EL (cell line): ENCODE data around the gene KCND3.

Experiments
- DNase-seq: peaks from one replicate; pipeline ENCODE4 v3.0.0-alpha.2; 2016

The KCND3 gene

DNA sequence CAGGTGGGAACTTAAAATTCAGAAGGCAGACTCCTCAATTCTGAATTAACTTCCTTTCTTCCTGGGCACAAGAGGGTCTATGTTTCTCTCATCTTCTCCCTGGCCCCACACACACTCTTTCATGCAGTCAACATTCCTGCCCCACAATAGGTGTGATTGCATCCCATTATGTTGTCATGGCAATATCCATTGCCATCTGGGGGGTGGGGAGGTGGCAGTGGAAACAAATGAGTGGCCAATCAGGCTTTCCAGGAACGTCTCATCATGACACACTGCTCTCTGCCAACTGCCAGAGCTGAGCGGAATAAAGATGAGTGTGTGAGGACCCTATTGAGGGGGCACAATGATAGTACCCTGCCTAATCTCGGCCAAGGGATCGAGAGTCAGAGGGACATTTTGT lies 80.4 kb downstream of the KCND3 start:
- DNase-seq, result no peak

DNA sequence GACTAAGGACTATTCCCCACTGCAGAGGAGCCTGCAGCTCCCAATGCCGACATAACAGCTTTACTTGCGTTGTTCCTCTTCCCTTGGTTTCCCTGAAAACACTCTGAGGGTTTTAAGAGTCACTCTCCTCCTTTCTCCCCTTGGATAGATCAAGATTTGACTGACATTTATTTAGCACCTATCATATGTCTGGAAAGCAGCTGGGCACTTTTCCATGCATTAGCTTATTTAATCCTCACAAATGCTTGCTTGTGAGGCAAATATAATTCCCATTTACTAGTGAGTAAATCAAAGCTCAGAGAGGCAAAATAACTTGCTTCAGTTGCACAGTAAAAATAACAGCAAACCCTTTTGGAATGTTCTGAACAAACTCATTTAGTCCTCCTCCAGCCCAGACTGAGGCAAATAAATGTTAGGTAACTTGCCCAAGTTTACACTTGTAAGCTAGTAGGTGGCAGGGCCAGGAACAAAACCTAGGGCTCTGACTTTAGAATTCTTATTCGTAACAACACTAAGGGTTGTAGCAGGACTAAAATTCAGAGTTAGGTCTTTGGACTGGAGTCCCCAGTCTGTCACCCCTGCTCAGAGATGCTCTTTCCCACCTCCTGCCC lies 81.4 kb downstream of the KCND3 start:
- DNase-seq, result no peak

DNA sequence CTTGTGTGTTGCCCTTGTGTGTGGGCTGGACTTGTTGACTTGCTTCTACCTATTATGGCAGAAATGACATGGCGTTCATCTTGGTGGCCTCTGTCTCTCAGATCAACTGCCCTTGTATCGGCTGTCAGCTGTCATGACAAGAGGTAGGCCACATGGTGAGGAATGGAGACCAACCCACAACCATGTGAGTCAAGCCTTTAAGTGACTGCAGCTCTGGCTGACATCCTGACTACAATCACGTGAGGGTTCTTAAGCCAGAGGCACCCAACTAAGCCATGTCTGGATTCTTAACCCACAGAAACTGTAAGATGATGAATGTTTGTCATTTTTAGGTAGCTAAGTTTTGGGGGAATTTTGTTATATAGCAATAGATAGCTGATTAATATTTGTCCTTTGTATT lies 82.1 kb downstream of the KCND3 start:
- DNase-seq, result no peak

DNA sequence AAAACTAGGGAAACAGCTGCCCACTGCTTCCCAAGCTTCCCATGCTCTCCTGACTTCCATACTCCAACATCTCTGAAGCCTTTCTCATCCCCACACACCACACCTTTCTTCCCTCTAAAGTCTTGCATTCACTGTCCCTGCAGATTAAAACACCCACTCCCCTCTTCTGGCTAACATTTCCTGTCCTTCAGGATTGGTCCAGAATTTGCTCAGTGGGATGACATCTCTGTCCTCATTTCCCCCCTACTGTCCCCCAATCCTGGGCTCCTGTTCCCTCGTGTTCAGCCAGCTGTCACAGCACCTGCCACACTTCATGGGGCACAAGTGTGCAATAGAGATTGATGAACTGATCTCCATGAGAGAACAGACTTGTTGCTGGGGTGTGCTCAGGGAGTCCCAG lies 82.7 kb downstream of the KCND3 start:
- DNase-seq, result no peak

DNA sequence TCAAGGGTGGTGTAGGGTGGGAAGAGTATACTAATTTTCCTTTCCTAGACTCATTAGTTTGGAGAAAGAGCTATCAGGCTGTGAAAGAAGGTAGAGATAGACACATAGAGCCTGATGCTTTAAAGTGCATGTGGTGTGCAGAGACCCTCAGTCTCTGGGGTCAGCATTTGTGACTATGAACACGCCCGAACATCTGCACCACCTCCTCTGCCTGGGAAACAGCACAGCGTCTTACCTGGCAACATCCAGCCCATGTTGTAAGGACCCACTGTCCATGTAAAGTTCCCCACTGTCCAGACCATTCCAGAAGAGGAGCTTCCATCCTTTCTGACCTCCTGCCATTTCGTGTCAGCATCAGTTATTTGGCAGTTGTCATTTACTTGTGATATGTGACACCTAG lies 83.4 kb downstream of the KCND3 start:
- DNase-seq, result no peak

DNA sequence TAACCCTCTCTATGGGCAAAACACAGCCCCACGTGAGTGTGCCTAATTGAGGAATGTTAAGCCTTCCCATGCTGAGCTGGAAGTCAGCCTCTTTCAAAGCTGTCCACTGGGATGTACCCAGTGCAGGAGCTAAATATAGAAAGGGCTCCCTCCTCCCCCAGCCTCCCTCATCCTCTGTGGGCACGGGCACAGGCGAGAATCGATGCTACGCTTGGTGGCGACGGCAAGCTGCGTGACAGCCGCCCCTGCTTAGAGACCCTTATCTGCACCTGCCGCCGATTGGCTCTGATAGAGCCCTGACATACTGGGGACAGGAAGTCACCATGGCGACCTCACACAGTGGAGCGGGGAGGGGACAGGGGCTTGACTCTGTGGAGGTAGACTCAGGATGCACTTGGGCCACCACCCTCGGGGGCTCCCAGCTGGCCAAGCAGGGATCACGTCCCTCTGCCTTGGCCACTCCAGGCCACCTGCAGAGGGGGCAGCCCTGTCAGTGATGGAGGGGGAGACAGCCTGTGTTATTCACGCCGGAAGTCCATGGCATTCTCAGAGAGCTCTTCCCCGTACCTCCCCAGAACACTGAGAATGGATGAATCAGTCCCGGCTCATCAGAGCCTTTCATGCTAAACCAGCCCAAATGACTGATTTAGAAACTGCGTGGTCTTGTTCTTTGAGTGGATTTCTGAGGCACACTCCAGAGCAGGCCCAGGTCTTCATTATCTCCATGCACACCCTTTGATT lies 84.8 kb downstream of the KCND3 start:
- DNase-seq, result no peak

DNA sequence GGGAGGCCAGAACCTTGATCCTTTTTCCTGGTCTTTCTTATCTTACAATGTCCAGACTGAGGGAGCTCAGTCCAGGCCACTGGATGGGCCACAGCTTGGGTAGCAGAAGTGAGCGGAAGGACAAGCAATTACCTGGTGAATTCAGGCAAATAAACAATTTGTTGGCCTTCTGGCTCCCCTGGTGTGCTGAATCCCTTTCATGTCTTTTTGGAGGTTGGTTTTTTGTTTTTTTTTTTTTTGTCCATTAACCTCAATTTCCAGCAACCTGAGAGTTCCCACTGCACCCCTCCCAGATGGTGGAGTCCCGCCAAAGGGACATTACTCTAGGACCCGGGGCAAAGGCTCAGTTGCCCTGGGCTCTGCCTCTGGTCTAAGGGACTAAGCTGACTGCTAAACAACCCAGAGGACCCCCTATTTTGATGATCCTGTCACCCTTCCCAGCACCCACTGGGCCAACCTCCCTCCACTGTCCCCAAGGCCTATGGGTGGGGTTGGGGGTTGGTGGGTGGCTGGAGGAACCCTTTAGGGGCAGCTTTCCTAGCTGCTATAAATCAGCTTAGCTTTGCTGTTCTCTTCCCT lies 85.5 kb downstream of the KCND3 start:
- no peak for DNase-seq

DNA sequence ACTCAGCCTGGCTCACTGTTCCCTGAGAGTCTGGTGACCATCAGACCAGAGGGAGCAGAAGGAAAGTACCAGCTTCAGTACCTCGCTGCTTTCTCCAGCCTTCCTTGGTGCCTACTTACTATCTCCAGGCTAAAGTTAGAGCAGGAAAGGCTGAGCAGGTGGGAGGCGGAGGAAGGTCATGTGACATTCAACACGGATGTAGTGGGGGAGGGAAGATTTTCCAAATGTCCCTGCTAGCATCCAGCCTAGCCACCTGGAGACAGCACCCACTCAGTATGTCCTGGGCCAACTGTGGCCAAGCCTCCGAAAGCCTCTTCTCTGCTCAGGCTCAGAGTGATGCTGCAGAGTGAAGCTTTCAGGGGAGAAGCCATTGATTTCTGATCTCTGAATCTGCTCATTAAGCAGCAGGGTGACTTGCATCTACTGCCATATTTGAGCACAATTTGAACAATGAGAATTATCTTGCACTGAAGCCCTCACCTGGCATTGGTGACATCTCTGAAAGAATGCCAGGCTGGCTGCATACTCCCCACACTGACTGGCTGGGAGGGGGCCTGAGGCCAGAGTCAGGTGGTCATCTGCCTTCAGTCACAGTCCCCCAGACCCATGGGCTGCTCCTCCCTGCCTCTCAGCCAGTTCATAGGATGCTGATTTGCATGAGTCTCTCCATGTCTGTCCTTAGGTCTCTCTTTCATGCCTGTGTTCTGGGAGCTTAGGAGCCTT lies 86.2 kb downstream of the KCND3 start:
- DNase-seq, result no peak

DNA sequence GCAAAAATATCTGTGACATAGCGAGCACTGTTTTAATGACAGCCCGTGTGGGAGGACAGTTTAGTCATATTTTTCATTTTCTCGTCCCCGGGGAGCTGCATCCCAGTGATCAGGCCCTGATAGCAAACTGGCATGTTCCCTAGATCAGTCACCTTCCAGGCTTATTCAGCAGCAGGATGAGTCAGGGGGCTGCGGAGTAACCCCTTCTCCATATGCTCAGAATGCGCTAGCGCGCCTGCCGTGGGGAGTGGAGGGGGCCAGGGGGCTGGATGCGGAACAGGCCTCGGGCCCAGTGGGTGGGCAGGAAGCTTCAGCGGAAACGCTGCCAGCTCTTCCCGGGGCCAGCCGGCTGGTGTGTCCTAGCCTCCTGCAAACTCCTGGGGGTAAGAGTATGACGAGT lies 94.0 kb downstream of the KCND3 start:
- peak; percentile 20 for DNase-seq

DNA sequence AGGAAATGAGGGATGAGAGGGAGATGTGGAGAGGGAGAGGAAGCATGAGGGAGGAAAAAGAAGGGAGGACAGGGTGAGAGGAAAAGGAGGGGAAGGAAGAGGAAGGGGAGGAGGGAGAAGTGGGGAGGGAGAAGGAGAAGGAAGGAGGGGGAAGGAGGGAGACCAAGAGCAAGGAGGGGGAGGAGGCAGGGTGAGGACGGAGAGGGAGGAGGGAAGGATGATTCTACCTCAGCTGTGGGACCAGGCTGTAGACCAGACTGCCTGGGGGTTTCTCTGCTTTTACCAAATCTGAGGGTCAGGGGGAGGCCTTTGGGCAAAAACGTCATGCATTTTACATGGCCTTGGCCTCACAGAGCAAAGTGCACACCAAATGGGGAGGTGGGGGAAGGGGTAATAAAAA lies 94.5 kb downstream of the KCND3 start:
- DNase-seq, result no peak

DNA sequence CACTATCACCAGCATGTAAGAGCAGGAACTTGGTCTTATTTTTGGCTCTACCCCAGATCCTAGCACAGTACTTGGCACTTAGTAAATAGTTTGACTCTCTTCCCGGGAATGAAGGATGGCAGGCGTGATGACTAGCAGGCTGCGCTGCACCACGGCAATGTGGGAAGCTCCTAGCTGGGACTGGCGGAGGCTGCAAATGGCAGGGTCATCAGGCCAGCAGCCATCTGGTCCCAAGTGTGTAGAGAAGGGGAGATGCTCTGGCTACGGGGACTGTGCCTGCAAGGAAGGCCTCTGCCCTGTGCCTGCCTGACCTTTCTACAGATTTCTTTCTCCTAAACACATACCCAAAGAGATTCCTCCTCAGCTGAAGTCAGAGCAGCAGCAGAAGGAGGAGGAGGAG lies 95.0 kb downstream of the KCND3 start:
- DNase-seq, result no peak

DNA sequence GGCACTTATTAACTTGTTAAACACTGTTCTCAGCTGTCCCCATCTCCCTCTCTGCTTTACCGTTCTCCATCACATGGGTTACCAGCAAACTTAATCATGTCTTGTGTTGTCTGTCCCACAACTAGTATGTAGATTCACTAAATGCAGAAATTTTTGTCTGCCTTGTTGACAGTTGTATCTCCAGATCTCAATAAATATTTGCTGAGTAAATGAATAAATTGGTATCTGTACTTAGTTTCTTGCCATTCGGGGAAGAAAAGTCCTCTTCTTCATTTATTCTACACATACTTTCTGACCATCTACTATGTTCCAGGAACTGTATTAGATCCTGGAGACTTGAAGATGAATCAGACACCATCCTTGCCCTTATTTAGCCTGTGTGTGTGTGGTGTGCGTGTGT lies 97.9 kb downstream of the KCND3 start:
- no peak for DNase-seq

DNA sequence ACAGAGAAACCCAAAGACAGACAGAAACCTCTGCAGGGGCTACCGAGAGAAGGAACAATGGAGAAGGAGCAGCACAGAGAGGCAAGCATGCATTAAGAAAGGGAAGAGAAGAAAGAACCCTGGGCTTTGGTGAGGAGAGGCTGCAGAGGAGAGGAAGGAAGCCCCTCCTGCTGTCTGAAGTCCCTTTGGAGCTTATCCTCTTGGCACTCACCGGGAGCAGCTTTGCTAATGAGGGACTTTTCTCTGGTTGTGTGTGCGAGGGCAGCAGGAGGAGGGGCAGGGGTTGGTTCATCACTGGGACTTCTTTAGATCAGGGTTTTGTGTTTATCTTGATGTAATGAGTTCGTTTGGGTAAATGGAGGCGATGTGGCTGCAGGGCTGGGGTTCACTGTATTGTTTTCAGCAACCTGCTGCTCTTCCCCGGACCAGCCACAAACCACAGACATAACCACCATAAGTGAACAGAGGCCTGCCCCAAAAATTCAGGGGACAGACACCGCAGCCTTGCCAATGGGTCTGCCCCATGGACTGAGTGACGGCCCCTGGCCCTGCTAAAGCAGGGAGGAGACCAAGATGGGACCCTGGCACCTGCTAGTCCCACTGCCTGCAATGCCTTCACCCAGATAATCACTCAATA lies 100.6 kb downstream of the KCND3 start:
- DNase-seq, result no peak

DNA sequence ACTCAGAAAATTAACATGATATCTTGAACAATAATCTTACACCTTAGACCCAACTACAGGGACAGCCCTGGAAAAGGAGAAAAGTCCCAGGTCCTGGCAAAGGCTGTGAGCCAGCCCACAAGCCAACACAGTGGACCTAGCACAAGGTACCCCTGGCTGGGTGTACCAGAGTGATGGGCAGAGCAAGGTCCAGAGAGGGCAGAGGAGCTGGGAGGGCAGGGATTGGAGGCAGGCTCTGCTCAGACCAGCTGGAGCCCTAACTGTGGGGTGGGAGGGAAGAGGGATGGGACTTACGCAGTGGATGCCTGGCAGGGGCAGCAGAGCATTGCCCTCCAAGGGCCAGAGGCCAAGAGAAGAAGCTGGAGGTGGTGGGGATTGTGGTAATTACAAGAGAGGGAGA lies 101.6 kb downstream of the KCND3 start:
- no peak for DNase-seq

DNA sequence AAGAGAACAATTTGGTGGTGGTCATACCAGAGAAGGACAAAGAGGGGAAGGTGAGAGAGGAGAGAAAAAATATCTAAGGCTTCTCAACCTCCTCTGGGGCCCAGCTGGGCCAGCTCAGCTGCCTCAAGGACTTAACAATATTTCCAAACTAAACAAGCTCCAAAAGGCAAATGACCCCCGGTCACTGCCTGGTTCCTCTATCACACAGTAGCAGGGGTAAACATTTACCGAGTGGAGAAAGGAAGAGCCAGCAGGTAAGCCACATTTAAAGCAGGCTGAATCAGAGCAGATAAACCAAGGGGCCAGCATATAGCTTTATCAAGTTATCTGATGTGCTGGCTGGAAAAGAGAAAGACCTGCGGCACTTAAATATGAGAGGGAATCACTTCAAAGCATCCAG lies 102.1 kb downstream of the KCND3 start:
- DNase-seq, result no peak

DNA sequence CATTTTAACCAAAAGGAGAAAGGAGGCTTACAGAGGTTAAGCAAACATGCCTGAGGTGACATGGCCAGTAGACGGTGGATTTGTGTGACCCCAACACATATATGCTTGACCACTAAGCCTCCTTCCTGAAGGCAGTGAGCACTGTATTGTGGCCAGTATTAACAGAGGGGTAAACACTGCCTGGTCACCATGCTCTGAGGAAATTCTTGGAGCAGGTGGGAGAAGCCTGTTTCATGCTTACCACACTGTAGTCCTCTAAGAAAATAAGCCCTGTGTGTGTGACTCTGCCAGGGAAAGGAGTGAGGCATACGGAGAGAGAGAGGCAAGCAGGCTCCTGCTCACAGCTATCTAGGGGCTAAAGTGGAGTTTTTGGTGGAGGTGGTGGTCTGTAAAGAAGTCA lies 102.7 kb downstream of the KCND3 start:
- no peak for DNase-seq

DNA sequence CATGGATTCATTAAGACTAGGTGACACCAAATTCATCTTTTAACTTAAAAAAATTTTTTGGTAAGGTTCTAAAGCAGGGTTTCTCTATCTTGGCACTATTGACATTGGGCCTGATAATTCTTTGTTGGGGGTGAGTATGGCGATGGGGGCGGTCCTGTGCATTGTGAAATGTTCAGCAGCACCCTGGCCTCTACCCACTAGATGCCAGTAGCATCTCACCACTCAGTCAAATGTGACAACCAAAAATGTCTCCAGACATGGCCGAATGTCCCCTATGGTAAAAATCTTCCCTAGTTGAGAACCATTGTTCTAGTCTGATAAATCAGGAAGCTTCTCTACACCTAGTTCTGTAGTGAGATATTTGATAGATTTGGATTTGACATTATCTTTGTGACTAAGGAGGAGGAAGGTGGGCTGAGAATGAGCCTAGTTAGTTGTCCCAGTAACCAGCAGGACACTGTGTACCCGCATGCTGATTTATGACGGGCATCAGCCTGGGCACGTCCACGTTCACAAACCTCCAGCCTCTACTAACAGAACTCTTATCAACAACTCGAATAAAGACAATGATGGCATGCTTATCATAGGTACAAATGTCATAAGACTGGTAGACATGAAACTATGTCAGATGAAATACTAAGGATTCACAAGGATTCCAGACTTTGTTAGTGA lies 104.6 kb downstream of the KCND3 start:
- DNase-seq, result no peak

DNA sequence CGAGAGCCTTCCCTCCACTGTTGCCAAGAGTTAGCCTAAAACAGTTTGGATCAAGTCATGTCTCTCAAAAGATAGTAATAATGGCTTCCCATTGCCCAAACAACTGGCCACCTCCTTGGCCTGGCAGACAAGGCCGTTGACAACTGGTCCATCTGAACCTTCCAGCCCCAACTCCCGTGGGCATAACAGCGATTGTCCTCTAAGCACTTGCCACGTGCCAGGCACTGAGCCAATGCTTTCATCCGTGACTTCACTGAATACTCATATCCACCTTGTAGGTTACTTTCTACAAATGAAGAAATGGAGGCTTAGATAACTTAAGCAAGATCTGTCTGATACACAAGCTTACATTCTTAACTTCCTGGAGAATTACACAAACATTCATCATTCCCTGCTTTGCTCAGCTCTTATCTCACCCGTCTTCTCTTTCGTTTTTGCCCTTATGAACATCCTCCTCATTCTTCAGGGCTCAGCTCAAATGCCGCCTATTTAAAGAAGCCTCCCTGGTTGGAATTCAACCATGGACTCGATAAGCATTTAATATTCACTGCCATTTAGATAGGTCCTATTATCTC lies 106.4 kb downstream of the KCND3 start:
- no peak for DNase-seq

DNA sequence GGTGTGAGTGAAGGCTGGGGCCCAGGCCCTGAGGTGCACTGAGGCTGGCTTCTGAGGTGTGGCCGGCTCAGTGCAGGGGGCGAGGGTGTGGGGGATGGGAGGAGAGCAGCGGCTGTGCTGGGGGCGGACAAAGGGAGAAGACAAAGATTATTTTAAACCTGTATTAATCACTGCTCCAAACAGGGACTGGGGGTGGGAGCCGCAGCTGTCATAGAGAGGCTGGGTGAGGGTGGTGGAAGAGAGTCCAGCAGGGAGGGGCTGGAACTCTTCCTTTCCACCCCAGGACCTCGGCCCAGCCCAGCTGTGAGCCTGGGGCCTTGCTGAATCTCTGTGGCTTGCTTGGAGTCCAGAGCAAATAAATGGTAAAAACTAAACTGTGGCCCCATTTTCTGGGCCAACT lies 106.9 kb downstream of the KCND3 start:
- no peak for DNase-seq

DNA sequence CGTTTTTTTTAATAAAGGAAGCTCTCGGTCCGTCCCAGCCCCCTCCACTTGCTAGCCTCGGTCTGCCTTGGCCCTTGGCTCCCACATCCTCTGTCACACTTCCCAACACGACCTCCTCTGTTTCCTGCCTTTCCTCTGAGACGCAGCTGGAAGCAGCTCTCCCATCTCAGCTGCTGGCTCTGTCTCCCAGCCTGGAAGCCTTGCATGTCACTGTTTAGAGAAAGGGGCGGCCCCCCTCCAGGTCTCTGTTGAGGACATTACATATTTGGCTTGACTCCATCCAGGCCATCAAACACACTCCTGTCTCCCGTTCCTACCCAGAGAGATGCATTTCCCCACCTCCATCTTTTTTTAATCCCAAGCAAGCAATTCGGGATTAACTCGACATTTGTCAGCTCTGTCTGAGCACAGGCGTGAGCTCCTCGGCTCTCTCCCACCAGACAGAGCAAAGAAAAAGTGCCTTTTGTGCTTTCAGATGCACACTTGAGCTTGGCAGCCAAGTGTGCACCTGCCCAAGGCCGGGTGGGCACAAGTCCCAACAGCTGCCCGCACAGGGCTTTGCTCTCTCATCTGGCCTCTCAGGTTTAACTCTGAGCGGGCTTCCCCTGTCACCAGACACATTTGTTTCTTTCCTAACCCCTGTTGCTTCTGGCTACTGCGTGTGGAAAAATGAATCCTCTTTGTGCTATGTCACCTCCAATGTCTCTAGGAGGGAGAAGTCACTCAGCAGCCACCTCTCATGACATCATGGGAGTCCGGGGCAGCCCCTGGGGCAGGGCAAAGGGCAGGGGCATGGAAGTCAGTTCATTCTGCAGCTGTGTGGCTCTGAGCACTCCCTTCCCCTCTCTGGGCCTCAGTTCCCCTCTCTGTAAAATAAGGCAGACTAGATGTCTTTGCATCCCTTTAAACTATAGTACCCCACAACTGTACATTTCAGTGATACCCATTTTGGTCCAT lies 108.3 kb downstream of the KCND3 start:
- no peak for DNase-seq

DNA sequence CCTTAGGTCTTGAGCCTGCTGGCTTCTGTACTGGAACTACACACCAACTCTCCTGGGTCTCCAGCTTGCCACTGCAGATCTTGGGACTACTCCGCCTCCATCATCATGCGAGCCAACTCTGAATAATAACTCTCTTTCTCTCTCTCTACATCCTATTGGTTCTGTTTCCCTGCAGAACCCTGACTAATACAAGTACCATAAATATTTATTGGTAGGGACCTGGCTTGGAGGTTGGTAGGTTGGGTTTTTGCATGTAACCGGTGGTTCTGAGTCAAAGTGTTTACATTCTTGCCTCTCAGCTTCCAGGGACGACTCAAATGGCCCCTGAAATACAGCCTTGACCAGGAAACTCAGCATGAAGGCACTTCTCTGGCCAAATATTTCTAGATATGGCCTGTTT lies 110.4 kb downstream of the KCND3 start:
- no peak for DNase-seq
